OCI-LY7 (cell line): Measurements from ENCODE around the gene UVRAG. TPM values are rescaled to one million over a fixed set of nuclear protein-coding genes. Genes with fewer than 3 reads are reported as not detected.

Source experiments
- BruUV-seq: library from RNA; stranded (reverse); fragments of 400-500 nt; replicated peaks from 2 replicates; lab custom pipeline; 2021; lab: Mats Ljungman, UMichigan
- CTCF ChIA-PET: fragments of 300-600 bp; sonication (Branson Sonifier 250); formaldehyde crosslinking; loops from one replicate; lab custom pipeline; 2022; ENCODE audit warnings: antibody characterized with exemption; ENCODE audit not compliant: unreplicated experiment; lab: Charles Lee
- POLR2A ChIA-PET: fragments of 300-600 bp; sonication (Branson Sonifier 250); formaldehyde crosslinking; loops from one replicate; lab custom pipeline; 2022; ENCODE audit warnings: antibody characterized with exemption; lab: Charles Lee
- DNase-seq: peaks from one replicate; pipeline ENCODE4 v3.0.0-alpha.2; 2015; ENCODE audit warnings: low spot score
- H2AFZ ChIP-seq: fragments of 200-600 bp; sonication (generic), shearing (Covaris generic); 2 replicates; pipeline ENCODE4 v1.6.1; 2014; ENCODE audit warnings: mild to moderate bottlenecking, antibody characterized with exemption, low read length, moderate library complexity
- H3K27ac ChIP-seq: fragments of 200-600 bp; sonication (generic); 2 replicates; pipeline ENCODE4 v1.5.1; 2014; ENCODE audit warnings: mixed run types, low read depth, mild to moderate bottlenecking, moderate library complexity, low read length, inconsistent platforms; ENCODE audit not compliant: poor library complexity, severe bottlenecking
- H3K36me3 ChIP-seq: fragments of 200-600 bp; sonication (generic); 2 replicates; pipeline ENCODE4 v1.6.1; 2014; ENCODE audit warnings: mild to moderate bottlenecking, antibody characterized with exemption, low read length, moderate library complexity, mixed read lengths; ENCODE audit not compliant: insufficient read depth
- H3K4me1 ChIP-seq: fragments of 200-600 bp; sonication (generic); 2 replicates; pipeline ENCODE4 v1.5.1; 2014; ENCODE audit warnings: mild to moderate bottlenecking, low read length; ENCODE audit not compliant: insufficient read depth, poor library complexity, severe bottlenecking
- H3K4me2 ChIP-seq: fragments of 200-600 bp; sonication (generic); 2 replicates; pipeline ENCODE4 v1.6.1; 2014; ENCODE audit warnings: mild to moderate bottlenecking, low read length
- H3K4me3 ChIP-seq: fragments of 200-600 bp; sonication (generic); 2 replicates; pipeline ENCODE4 v1.5.1; 2014; ENCODE audit warnings: mild to moderate bottlenecking, low read depth, low read length; ENCODE audit not compliant: poor library complexity, severe bottlenecking
- H3K79me2 ChIP-seq: fragments of 200-600 bp; sonication (generic); 2 replicates; pipeline ENCODE4 v1.6.1; 2016; ENCODE audit warnings: low read depth, mild to moderate bottlenecking, low read length, moderate library complexity, mixed read lengths; ENCODE audit not compliant: insufficient read depth
- H3K9me2 ChIP-seq: fragments of 200-600 bp; sonication (generic); 2 replicates; pipeline ENCODE4 v1.6.1; 2016; ENCODE audit warnings: mild to moderate bottlenecking, low read length, mixed read lengths; ENCODE audit not compliant: insufficient read depth
- H3K9me3 ChIP-seq: fragments of 200-600 bp; sonication (generic); 2 replicates; pipeline ENCODE4 v1.6.1; 2014; ENCODE audit warnings: mild to moderate bottlenecking, mixed run types, low read length, mixed read lengths
- H4K20me1 ChIP-seq: fragments of 200-600 bp; sonication (generic); 2 replicates; pipeline ENCODE4 v1.6.1; 2014; ENCODE audit warnings: mild to moderate bottlenecking, antibody characterized with exemption, low read length, moderate library complexity, mixed read lengths; ENCODE audit not compliant: insufficient read depth
- CTCF ChIP-seq: fragments of 200-600 bp; sonication (generic); conservative IDR thresholded peaks from 2 replicates; pipeline ENCODE4 v1.5.1; 2014; ENCODE audit warnings: mild to moderate bottlenecking, antibody characterized with exemption, low read length, moderate library complexity, mixed read lengths
- EZH2phosphoT487 ChIP-seq: fragments of 200-600 bp; sonication (generic); IDR thresholded peaks from 2 replicates; pipeline ENCODE4 v1.6.1; 2018; ENCODE audit warnings: low read depth, borderline replicate concordance, mild to moderate bottlenecking, mixed run types, antibody characterized with exemption, low read length, moderate library complexity, mixed read lengths
- intact Hi-C: fragments of 100-400 bp; cut with micrococcal nuclease; formaldehyde crosslinking; loops from one replicate; pipeline ENCODE4 v1.10.0; 2022; ENCODE audit not compliant: unreplicated experiment
- total RNA-seq, 2 experiments: library from RNA; depleted of rRNA in 1 of 2; stranded (reverse); fragments of >200 nt in 1 of 2; shearing (Covaris generic) in 1 of 2; gene quantifications; 2 replicates each; pipeline ENCODE4 v1.2.3, GENCODE V29; 2014 to 2022

Gene UVRAG
- total RNA-seq, 2 experiments from 2014 or later = 43.7 to 73.3 TPM

DNA sequence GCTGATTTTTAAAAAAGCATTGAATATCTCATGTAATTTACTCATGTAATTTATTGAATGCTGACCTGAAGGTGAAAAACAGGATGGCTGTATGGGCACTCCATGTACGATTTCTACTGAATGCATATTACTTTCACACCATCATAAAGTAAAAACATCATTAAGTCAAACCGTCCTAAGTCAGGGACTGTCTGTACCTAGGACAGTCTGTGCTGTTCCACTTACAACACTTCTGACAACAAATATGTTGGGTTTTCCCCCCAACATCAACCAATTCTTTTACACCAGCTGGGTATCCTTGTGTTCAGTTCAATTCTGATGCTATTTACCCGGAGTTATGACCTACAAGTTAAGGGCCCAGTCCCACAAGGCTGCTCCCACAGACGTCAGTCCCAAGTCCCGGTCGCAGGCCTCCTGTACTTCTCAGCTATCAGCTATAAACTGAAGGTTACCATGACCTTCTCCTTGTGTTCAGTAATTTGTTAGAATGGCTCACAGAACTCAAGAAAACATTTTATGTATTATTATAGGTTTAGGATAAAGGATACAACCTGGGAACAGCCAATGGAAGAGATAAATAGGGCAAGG lies 17.0 kb downstream of the UVRAG start:
- Histone ChIP-seq H4K20me1 (no peaks in the 10 kb centered on the region), H3K27ac (no peak overlapping the region), H3K9me2 (no peaks in the 10 kb centered on the region), H3K4me1 (peaks cover 22% of the 10 kb centered on the region), H3K36me3 (peaks cover 72% of the 10 kb centered on the region), H3K79me2 (peaks cover 100% of the 10 kb centered on the region), H3K4me2 (no peak overlapping the region), H2AFZ (no peak overlapping the region), H3K9me3 (no peaks in the 10 kb centered on the region), H3K4me3 (no peak overlapping the region)
- TF ChIP-seq CTCF (no peak), EZH2phosphoT487 (no peak)
- intact Hi-C loops = no loop called here
- BruUV-seq = no TSS peak
- POLR2A ChIA-PET = interaction anchor here (0.6 to 2.4 kb wide), 3 partner anchors 9 to 15 kb away, joined by 3 to 17 read pairs (median 11); no protein-coding TSS in a partner anchor
- DNase-seq = no peak
- CTCF ChIA-PET = no interaction called here

- Histone ChIP-seq H3K36me3 (peaks cover 71% of the 10 kb centered on the region), H3K79me2 (peaks cover 100% of the 10 kb centered on the region), H2AFZ (no peak overlapping the region), H3K27ac (no peak overlapping the region), H3K9me3 (no peaks in the 10 kb centered on the region), H3K4me2 (no peak overlapping the region), H3K4me1 (peaks cover 33% of the 10 kb centered on the region), H3K4me3 (no peak overlapping the region), H4K20me1 (no peaks in the 10 kb centered on the region; the same call in 1 of the 2 replicates), H3K9me2 (no peaks in the 10 kb centered on the region)
- no peak for DNase-seq
- BruUV-seq = no TSS peak
- ChIA-PET CTCF (no interaction called here), POLR2A (interaction anchor here (0.9 kb wide), 1 partner anchor 8 kb away, joined by 4 read pairs; no protein-coding TSS in a partner anchor)
- intact Hi-C loops = no loop called here
- no peak for TF ChIP-seq CTCF
- no peak for TF ChIP-seq EZH2phosphoT487
These were observed 19.7 kb downstream of the UVRAG start for GRCh38 chr11:75834728-75835127.

DNA sequence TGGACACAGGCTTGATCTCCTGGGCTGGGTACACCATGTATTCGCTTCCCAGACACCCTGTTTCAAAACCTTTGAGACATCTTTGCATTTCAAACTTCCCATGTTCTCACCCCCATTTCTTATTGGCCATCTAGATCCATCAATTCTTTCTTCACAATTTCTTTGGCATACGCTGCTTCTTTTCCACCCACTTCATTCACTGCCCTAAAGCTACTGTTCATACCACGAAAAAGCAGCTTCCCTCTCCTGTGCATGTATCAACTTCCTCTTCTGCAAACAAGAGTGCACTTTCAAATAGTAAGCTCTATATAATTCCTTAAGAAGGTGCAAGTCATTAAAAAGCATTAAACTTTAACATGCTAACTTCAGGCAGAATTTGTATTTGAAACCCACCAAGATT lies 21.4 kb downstream of the UVRAG start:
- no peak overlapping the region for H3K4me3 ChIP-seq
- BruUV-seq = no TSS peak

More for the DNA sequence above, 21.4 kb downstream of the UVRAG start:
- Histone ChIP-seq H3K36me3 (peaks cover 59% of the 10 kb centered on the region), H4K20me1 (peaks cover 11% of the 10 kb centered on the region; the same call in 1 of the 2 replicates), H3K4me1 (peaks cover 38% of the 10 kb centered on the region), H3K27ac (peak overlapping the region; percentile 15), H2AFZ (no peak overlapping the region), H3K9me3 (no peaks in the 10 kb centered on the region), H3K9me2 (no peaks in the 10 kb centered on the region), H3K4me2 (peak overlapping the region; percentile 22), H3K79me2 (peaks cover 100% of the 10 kb centered on the region)
- DNase-seq = no peak
- ChIA-PET POLR2A (interaction anchor here (0.6 to 1.8 kb wide), 8 partner anchors 9 to 669 kb away, joined by 3 to 19 read pairs (median 4); no protein-coding TSS in a partner anchor), CTCF (interaction anchor here (0.8 kb wide), 2 partner anchors 20 to 31 kb away, joined by 3 to 4 read pairs; no protein-coding TSS in a partner anchor)
- no peak for TF ChIP-seq CTCF
- TF ChIP-seq EZH2phosphoT487 = no peak
- intact Hi-C loops = no loop called here
